Mesenchymal stem cell (in vitro differentiated cells and primary cell): ENCODE data around the gene DLL1.

Experiments
- DNase-seq: peaks from one replicate; pipeline ENCODE4 v3.0.0-alpha.2; 2013
- H2AFZ ChIP-seq: one replicate; pipeline ENCODE4 v1.6.1; 2013; ENCODE audit warnings: low read depth, mild to moderate bottlenecking, control low read depth, inconsistent platforms, low read length, moderate library complexity
- H2AK5ac ChIP-seq: 2 replicates; pipeline ENCODE4 v1.6.1; 2013; ENCODE audit warnings: low read length, moderate library complexity, mild to moderate bottlenecking, inconsistent platforms; ENCODE audit not compliant: severe bottlenecking
- H2BK120ac ChIP-seq: one replicate; pipeline ENCODE4 v1.6.1; 2013; ENCODE audit warnings: low read depth, mild to moderate bottlenecking, inconsistent platforms, low read length, moderate library complexity
- H2BK12ac ChIP-seq, 2 experiments: one replicate each; pipeline ENCODE4 v1.6.1; 2013; ENCODE audit warnings: inconsistent platforms in 2 of 2, low read length in 2 of 2, mild to moderate bottlenecking in 2 of 2, moderate library complexity in 2 of 2, control low read depth in 1 of 2
- H2BK15ac ChIP-seq: one replicate; pipeline ENCODE4 v1.6.1; 2013; ENCODE audit warnings: mild to moderate bottlenecking, low read depth, inconsistent platforms; ENCODE audit not compliant: poor library complexity, severe bottlenecking
- H2BK5ac ChIP-seq: 2 replicates; pipeline ENCODE4 v1.6.1; 2013; ENCODE audit warnings: low read depth, mild to moderate bottlenecking, low read length, control low read depth, inconsistent platforms; ENCODE audit not compliant: poor library complexity, severe bottlenecking
- H3K14ac ChIP-seq, 2 experiments: one replicate each; pipeline ENCODE4 v1.6.1; 2013; ENCODE audit warnings: inconsistent platforms in 2 of 2, low read length in 2 of 2, control low read depth in 1 of 2, mild to moderate bottlenecking in 1 of 2, moderate library complexity in 1 of 2
- H3K18ac ChIP-seq, 2 experiments: one replicate each; pipeline ENCODE4 v1.6.1; 2013; ENCODE audit warnings: inconsistent platforms in 2 of 2, low read length in 2 of 2, control low read depth in 1 of 2, low read depth in 1 of 2, mild to moderate bottlenecking in 1 of 2
- H3K23ac ChIP-seq, 2 experiments: one replicate each; pipeline ENCODE4 v1.6.1; 2013; ENCODE audit warnings: inconsistent platforms in 2 of 2, low read length in 2 of 2, mild to moderate bottlenecking in 2 of 2, moderate library complexity in 2 of 2, control low read depth in 1 of 2
- H3K27ac ChIP-seq: 2 replicates; pipeline ENCODE4 v1.5.1; 2013; ENCODE audit warnings: mild to moderate bottlenecking, moderate library complexity, low read length, control low read depth, inconsistent platforms; ENCODE audit not compliant: poor library complexity, severe bottlenecking
- H3K27me3 ChIP-seq, 2 experiments: 2 replicates each; pipeline versions ENCODE4 v1.6.1 to v1.7.0; 2013; ENCODE audit warnings: low read length in 2 of 2, mild to moderate bottlenecking in 2 of 2, moderate library complexity in 2 of 2, control low read depth in 1 of 2, inconsistent platforms in 1 of 2; ENCODE audit not compliant: control insufficient read depth in 1 of 2, insufficient read depth in 1 of 2
- H3K36me3 ChIP-seq, 2 experiments: 2 replicates each; pipeline versions ENCODE4 v1.6.1 to v1.7.0; 2013; ENCODE audit warnings: low read length in 2 of 2, control low read depth in 1 of 2, inconsistent platforms in 1 of 2, low read depth in 1 of 2, mild to moderate bottlenecking in 1 of 2; ENCODE audit not compliant: insufficient read depth in 2 of 2, control insufficient read depth in 1 of 2
- H3K4ac ChIP-seq, 2 experiments: one replicate each; pipeline ENCODE4 v1.6.1; 2013; ENCODE audit warnings: inconsistent platforms in 2 of 2, low read length in 2 of 2, mild to moderate bottlenecking in 2 of 2, moderate library complexity in 2 of 2, control low read depth in 1 of 2, low read depth in 1 of 2
- H3K4me1 ChIP-seq: 2 replicates; pipeline ENCODE4 v1.6.1; 2013; ENCODE audit warnings: low read depth, low read length, control low read depth; ENCODE audit not compliant: control insufficient read depth, insufficient read depth
- H3K4me2 ChIP-seq: 2 replicates; pipeline ENCODE4 v1.6.1; 2013; ENCODE audit warnings: low read length, mild to moderate bottlenecking, inconsistent platforms; ENCODE audit not compliant: poor library complexity, severe bottlenecking
- H3K4me3 ChIP-seq, 2 experiments: 2 replicates each; pipeline versions ENCODE4 v1.5.1 to v1.7.0; 2013; ENCODE audit warnings: low read length in 2 of 2, mild to moderate bottlenecking in 2 of 2, control low read depth in 1 of 2, low read depth in 1 of 2; ENCODE audit not compliant: insufficient read depth in 1 of 2
- H3K79me1 ChIP-seq: replicated peaks from 2 replicates; pipeline ENCODE4 v1.6.1; 2013; ENCODE audit warnings: mild to moderate bottlenecking, control low read depth, low read length, inconsistent platforms; ENCODE audit not compliant: poor library complexity, severe bottlenecking
- H3K9ac ChIP-seq: 2 replicates; pipeline ENCODE4 v1.7.0; 2013; ENCODE audit warnings: mild to moderate bottlenecking, low read length, moderate library complexity
- H3K9me3 ChIP-seq: 2 replicates; pipeline ENCODE4 v1.7.0; 2013; ENCODE audit warnings: mild to moderate bottlenecking, low read length; ENCODE audit not compliant: control insufficient read depth
- H4K8ac ChIP-seq: one replicate; pipeline ENCODE4 v1.6.1; 2013; ENCODE audit warnings: inconsistent platforms, mild to moderate bottlenecking, low read length, moderate library complexity
- H4K91ac ChIP-seq: one replicate; pipeline ENCODE4 v1.6.1; 2013; ENCODE audit warnings: mild to moderate bottlenecking, low read length, inconsistent platforms
- WGBS: methylation state at CpG from one replicate; pipeline ENCODE4 v1.1.7; 2013; ENCODE audit warnings: mixed read lengths; 5-methylcytosine and 5-hydroxymethylcytosine counted together

The DLL1 gene

DNA sequence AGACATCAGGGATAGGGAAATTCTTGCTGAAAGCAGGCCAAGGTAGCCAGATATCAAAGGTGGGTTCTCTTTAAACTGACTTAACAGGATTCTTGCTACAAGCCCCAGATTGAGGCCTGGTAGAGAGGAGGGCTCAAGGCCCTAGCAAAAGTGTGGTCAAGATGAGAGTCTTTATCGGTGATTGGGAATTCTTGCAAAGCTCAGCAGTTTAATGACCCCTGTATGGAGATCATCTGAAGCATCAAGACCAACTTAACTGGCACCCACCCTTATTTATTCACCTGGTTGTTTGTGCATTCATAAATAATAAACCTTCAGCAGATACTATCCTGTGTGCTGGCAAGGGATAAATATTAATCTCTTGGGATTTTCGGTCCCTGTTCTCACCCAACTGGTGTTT, 22.0 kb upstream of the DLL1 start:
- DNase-seq, result no peak
- H3K18ac ChIP-seq, result no peak overlapping the region
- 100% methylated on average over 1 of the region's 2 CpGs for WGBS

DNA sequence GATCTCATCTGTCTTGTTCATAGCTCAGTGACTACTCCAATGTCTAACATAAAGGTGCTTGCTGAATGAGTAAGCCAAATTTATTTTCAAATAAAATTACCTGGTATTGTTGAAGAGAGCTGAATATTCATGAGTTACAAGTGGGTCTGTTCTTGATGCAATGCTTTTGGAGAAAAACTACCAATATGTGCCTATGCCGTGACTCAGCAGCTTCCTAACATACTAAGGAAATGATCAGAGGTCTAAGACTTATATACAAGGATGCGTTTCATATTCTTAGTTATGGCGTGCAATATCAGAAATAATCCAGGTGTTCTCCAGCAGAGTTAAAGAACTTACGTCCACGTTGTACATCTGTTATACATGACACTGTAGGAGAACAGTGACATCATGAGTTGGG, 20.8 kb upstream of the DLL1 start:
- no peaks in the 10 kb centered on the region for H3K9me3 ChIP-seq
- DNase-seq, result no peak
- no peak overlapping the region for H3K4ac ChIP-seq
- H3K4me1 ChIP-seq, result peaks cover 14% of the 10 kb centered on the region
- no peak overlapping the region for H3K14ac ChIP-seq
- no peak overlapping the region for H3K4me2 ChIP-seq
- no peak overlapping the region for H3K9ac ChIP-seq
- no peaks in the 10 kb centered on the region for H3K27me3 ChIP-seq
- no peak overlapping the region for H4K8ac ChIP-seq
- H3K18ac ChIP-seq, result no peak overlapping the region
- no peak overlapping the region for H2BK15ac ChIP-seq
- no peak overlapping the region for H3K4me3 ChIP-seq
- no peak overlapping the region for H2BK120ac ChIP-seq
- H2BK12ac ChIP-seq, result no peak overlapping the region
- no peak overlapping the region for H3K27ac ChIP-seq
- peaks cover 4 to 10% of the 10 kb centered on the region in 2 experiments for H3K36me3 ChIP-seq
- H2BK5ac ChIP-seq, result no peak overlapping the region
- H2AK5ac ChIP-seq, result no peak overlapping the region
- WGBS, result 97% methylated on average over 3 of the region's 5 CpGs
- no peak overlapping the region for H2AFZ ChIP-seq
- peaks cover 12% of the 10 kb centered on the region for H3K79me1 ChIP-seq
- no peak overlapping the region for H3K23ac ChIP-seq
- no peak overlapping the region for H4K91ac ChIP-seq

More for the DNA sequence above, 22.0 kb upstream of the DLL1 start:
- Histone ChIP-seq H2BK120ac (no peak overlapping the region), H4K91ac (no peak overlapping the region), H2AK5ac (no peak overlapping the region), H3K4me1 (peaks cover 11% of the 10 kb centered on the region), H4K8ac (no peak overlapping the region), H2BK5ac (no peak overlapping the region), H3K79me1 (peaks cover 17% of the 10 kb centered on the region), H2AFZ (no peak overlapping the region), H3K4ac (no peak overlapping the region), H3K9ac (no peak overlapping the region), H3K4me2 (no peak overlapping the region), H3K9me3 (no peaks in the 10 kb centered on the region), H3K23ac (no peak overlapping the region), H3K27me3 (no peaks in the 10 kb centered on the region), H3K14ac (no peak overlapping the region), H2BK15ac (no peak overlapping the region), H3K36me3 (peaks cover 7 to 17% of the 10 kb centered on the region in 2 experiments), H3K27ac (no peak overlapping the region), H2BK12ac (no peak overlapping the region), H3K4me3 (no peak overlapping the region)

- H2BK120ac ChIP-seq, result no peak overlapping the region
Observed at GRCh38 chr6:170308761-170309160, 17.9 kb upstream of the DLL1 start.

DNA sequence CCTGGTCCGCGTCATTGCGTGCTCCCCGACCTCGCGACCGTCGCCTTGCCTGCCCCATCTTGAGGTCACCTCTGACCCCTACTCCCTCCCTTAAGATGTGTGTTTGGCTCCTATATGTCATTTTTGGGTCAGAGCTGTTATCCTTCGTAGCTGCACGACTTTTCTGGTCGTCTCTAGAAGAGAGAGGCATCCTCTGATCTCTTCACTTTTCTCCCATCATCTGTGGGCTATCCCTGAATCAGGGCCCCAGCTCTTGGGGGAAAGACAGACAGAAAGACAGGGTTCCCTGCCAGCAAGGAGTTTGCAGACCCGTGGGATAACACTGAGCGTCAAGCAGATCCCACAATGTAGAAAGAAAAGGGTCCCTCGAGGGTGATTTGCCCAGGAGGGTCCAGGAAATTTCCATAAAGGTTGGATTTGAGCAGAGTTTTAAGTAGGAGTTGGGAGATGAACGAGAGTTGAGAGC, 16.2 kb upstream of the DLL1 start:
- Histone ChIP-seq H2BK15ac (peak overlapping the region; percentile 44), H3K4me1 (peaks cover 13% of the 10 kb centered on the region), H3K9me3 (no peaks in the 10 kb centered on the region), H3K18ac (peak overlapping the region; percentile 85 to 94), H3K23ac (peak overlapping the region in 1 of 2 experiments; percentile 79), H3K36me3 (peaks cover 0 to 10% of the 10 kb centered on the region in 2 experiments), H3K9ac (peak overlapping the region; percentile 98), H3K27ac (no peak overlapping the region), H2BK120ac (peak overlapping the region; percentile 4), H2AK5ac (peak overlapping the region; percentile 72), H2BK5ac (no peak overlapping the region), H2AFZ (peak overlapping the region; percentile 79), H4K8ac (peak overlapping the region; percentile 98), H3K4ac (peak overlapping the region; percentile 85 to 86), H4K91ac (peak overlapping the region; percentile 98), H3K14ac (peak overlapping the region in 1 of 2 experiments; percentile 99), H3K79me1 (peaks cover 11% of the 10 kb centered on the region), H3K27me3 (no peaks in the 10 kb centered on the region), H2BK12ac (peak overlapping the region in 1 of 2 experiments; percentile 72), H3K4me2 (peak overlapping the region; percentile 72), H3K4me3 (peak overlapping the region; percentile 97 to 99)
- no peak for DNase-seq
- WGBS, result 34% methylated on average over 12 of the region's 15 CpGs

More at GRCh38 chr6:170308761-170309160, 17.9 kb upstream of the DLL1 start:
- H3K4me2 ChIP-seq, result no peak overlapping the region
- H4K91ac ChIP-seq, result no peak overlapping the region
- no peak overlapping the region for H3K27ac ChIP-seq
- no peaks in the 10 kb centered on the region for H3K27me3 ChIP-seq
- H2AK5ac ChIP-seq, result no peak overlapping the region
- H3K4ac ChIP-seq, result no peak overlapping the region
- peaks cover 13% of the 10 kb centered on the region for H3K4me1 ChIP-seq
- peak overlapping the region; percentile 46 for H3K9ac ChIP-seq
- peaks cover 0 to 10% of the 10 kb centered on the region in 2 experiments for H3K36me3 ChIP-seq
- no peak overlapping the region for H3K14ac ChIP-seq
- no peak overlapping the region for H4K8ac ChIP-seq
- H3K18ac ChIP-seq, result no peak overlapping the region
- DNase-seq, result no peak
- no peak overlapping the region for H2AFZ ChIP-seq
- H2BK5ac ChIP-seq, result no peak overlapping the region
- peak overlapping the region in 1 of 2 experiments; percentile 97 for H3K4me3 ChIP-seq
- peaks cover 11% of the 10 kb centered on the region for H3K79me1 ChIP-seq
- no CpG with 5 or more reads among the region's 1 CpG for WGBS
- no peak overlapping the region for H2BK12ac ChIP-seq
- H3K23ac ChIP-seq, result no peak overlapping the region
- no peak overlapping the region for H2BK15ac ChIP-seq
- H3K9me3 ChIP-seq, result no peaks in the 10 kb centered on the region
